Stimulated activated CD4-positive, alpha-beta T cell treated with anti-CD3 and anti-CD28 coated beads, TNF-alpha, amount 100 ng/mL, for 24 hours (primary cell): ENCODE measurements around the gene TBX6.
A peak's percentile ranks its signal among the peaks of the same experiment; 100 is the strongest.
"Not testable (repeated sequence)": the region's sequence is repeated elsewhere in the genome, so short reads cannot be mapped to it uniquely, and the experiment has no call there.

Source experiments
- DNase-seq, 3 experiments: peaks; one replicate each; pipeline ENCODE4 v3.0.0-alpha.2; 2020; ENCODE audit warnings: low read depth in 3 of 3

Gene TBX6, protein sequence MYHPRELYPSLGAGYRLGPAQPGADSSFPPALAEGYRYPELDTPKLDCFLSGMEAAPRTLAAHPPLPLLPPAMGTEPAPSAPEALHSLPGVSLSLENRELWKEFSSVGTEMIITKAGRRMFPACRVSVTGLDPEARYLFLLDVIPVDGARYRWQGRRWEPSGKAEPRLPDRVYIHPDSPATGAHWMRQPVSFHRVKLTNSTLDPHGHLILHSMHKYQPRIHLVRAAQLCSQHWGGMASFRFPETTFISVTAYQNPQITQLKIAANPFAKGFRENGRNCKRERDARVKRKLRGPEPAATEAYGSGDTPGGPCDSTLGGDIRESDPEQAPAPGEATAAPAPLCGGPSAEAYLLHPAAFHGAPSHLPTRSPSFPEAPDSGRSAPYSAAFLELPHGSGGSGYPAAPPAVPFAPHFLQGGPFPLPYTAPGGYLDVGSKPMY

DNA sequence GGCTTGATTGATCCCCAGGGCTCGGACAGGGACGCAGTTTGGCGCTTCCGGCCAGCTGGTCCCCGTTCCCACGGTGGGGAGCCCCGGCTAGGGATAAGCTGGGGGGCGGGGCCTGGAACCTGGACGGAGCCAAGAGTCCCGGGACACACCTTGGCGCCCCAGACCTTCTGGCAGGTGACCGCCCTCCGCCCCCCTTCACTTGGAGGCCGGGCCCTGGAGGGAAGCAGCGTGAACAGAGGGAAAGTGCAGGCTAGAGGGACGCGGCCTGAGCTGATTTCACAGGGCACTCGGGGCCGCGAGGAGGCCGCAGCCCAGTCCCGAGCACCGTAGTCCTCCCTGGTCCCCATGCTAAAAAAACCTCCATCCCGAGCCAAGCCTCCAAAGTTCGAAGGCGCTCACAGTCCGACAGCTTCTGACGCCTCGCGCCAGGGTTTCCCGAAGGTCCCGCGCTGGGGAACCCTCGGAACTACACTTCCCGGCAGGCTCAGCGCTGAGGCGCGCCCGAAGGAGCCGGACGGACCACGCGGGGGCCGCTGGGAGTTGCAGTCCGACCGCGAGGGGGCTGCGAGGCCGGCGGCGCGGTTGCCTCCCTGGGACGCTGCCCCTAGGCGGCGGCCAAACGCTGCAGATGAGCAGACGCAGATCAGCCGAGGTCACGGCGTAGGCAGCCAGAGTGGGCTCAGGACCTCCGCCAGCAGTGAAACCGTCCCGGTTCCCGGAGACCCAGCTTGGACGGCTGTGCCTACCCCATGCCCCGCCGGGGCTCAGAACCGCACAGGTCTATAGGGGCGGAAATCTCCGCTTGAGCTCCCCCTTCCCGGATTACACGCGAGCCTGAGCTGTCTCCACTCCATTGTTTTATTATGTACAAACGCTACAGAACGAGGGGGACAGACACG, at the start of gene TBX6:
Gene TBX6 (minus strand): TSS at position 451 of the 899 bp plus-strand sequence. CDS start 731 bp downstream, outside the sequence.
- peak; percentile 86 to 93 (median 90) for DNase-seq

DNA sequence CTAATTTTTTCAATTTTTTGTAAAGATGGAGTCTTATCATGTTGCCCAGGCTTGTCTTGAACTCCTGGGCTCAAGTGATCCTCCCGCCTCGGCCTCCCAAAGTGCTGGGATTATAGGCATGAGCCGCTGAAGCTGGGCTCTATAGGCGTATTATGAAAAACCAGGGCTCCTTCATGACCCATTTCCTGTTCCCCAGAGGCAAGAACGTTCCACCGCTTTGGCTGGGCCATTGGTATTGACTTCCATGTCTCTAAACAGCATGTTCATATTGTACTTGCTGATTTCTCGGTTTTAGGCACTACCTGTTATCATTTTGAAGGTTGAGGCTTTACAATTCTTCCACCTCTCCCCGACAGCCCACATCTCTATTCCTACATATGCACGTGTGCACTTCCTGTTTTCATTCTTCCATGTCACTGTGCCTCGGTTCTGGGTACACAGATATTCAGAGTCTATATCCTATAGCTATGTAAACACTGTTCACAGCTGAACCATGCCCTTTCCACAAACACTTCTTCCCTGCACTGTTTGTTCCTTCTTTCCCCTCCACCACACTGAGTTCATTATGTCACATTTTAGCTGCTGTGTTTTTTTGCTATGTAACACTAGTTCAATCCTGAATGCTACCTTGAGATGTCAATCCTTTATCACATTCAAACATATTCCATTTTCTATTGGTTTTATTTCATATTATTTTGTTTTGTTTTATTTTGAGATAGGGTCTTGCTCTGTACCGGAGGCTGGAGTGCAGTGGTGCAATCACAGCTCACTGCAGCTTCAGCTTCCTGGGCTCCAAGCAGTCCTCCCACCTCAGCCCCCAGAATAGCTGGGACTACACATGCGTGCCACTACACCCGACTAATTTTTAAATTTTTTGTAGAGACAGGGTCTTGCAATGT, 48.1 kb upstream of the TBX6 start:
- DNase-seq, result no peak

DNA sequence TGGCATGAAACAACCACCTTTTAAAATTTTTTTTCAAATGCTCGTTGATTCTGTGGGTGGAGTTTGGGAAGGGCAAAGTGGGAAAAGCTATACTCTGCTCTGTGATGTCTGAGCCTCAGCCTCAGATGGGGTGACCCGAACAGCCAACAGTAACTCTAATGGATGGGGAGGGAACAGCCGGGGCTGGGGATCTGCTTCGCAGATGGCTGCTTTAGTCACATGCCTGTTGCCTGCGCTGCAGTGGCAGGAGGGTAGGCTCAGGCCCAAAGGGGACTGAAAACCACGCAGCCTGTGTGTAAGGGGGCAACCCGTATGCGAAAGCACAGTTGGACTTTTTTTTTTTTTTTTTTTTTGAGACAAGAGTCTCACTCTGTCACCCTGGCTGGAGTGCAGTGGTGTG, 46.2 kb upstream of the TBX6 start:
- no peak for DNase-seq

DNA sequence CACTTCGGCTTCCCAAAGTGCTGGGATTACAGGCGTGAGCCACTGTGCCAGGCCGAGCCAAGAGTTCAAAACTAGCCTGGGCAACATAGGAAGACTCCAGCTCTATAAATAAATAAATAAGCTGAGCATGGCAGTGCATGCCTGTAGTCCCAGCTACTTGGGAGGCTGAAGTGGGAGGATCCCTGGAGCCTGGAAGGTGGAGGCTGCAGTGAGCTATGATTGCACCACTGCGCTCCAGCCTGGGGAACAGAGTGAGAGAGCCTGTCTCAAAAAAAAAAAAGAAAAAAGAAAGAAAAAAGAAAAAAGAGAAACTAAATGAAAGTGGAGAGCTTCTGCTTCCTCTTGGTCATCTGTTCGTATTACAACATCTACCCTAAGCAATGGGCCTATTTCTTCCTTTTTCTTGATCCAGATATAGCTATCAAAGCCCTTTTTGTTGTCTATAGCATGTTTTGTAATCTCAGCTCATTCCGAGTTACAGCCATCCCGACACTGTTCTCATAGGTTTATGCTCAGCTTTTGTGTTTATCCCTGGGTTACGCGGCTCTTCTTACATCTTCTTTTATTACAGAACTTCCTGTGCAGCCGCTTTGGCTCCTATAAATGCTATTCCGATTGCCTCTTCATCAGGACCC, 45.4 kb upstream of the TBX6 start:
- DNase-seq, result no peak

DNA sequence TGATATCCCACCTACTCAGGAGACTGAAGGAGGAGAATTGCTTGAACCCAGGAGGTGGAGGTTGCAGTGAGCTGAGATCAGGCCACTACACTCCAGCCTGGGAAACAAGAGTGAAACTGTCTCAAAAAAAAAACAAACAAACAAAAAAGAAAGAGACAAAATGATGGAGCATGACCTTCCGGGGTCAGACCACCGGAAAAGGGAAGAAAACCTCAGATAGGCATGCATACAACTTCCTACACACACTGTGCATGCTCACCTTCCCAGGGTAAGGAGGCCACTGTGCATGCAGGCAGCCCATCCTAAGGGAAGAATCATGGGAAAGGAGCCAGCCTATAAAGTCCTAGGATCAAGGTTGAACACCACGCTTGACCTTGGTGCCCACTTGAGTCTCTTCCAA, 40.9 kb upstream of the TBX6 start:
- DNase-seq, result no peak

DNA sequence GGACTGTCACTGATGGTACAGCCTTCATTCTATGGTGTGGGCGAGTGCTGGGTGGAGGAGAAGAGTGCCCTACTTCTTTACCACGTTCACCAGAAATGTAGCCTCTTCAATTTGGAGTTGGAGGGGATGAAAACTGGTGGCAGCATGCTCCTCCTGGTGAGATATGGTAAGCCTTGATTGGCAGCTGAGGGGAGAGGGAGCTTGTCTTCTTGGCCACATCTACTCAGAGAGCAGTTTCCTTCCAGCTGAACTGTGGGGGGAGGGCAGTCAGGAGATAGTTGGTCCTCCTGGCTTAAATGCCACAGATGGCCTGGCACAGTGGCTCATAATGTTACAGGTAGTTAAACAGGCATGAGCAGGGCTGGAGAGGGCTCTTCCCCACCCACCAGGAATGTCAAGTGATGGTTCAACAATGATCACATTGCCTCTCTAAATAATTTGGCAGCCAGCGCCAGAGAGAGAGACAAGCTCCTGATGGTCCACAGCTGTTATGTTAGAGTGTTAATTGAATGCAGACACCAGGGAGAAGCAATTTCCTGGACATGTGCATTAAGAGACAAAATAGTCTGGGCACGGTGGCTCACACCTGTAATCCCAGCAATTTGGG, 40.2 kb upstream of the TBX6 start:
- DNase-seq, result no peak

DNA sequence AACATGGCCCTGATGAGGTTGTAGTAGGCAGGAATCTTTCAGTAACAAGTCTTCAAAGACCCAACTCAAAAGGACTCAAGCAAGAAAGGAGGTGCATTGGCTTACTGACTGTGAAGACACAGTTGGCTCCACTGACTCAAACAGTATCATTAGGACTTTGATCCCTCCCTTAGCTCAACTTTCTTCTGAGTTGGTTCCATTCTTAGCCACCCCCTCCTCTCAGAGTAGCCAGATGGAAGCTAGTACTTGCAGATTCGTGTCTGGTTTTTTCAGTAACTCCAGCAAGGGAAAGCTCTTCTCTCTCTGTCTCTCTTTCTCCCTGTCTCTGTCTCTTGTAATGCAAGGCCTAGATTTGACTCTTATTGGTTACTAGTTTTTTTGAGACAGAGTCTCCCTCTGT, 36.3 kb upstream of the TBX6 start:
- no peak for DNase-seq

DNA sequence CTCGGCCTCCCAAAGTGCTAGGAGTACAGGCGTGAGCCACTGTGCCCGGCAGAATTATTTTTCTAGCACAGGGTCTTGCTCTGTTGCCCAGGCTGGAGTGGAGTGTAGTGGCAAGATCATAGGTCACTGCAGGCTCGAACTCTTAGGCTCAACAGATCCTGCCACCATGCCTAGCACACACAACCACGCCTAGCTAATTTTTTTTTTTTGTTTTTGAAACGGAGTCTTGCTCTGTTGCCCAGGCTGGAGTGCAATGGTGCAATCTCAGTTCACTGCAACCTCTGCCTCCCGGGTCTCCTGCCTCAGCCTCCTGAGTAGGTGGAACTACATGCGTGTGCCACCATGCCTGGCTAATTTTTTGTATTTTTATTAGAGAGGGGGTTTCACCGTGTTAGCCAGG, 34.0 kb upstream of the TBX6 start:
- DNase-seq, result not testable (repeated sequence)

DNA sequence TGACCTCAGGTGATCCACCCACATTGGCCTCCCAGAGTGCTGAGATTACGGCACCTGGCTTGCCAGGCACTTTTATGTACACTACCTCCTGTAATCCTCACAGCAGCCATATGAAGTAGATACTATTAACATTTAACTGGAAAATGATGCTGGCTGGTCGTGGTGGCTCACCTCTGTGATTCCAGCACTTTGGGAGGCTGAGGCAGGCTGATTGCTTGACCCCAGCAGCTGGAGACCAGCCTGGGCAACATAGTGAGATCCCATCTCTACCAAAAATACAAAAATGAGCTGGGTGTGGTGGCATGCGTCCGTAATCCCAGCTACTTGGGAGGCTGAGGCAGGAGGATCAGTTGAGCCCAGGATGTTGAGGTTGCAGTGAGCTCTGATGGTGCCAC, 33.3 kb upstream of the TBX6 start:
- no peak for DNase-seq

DNA sequence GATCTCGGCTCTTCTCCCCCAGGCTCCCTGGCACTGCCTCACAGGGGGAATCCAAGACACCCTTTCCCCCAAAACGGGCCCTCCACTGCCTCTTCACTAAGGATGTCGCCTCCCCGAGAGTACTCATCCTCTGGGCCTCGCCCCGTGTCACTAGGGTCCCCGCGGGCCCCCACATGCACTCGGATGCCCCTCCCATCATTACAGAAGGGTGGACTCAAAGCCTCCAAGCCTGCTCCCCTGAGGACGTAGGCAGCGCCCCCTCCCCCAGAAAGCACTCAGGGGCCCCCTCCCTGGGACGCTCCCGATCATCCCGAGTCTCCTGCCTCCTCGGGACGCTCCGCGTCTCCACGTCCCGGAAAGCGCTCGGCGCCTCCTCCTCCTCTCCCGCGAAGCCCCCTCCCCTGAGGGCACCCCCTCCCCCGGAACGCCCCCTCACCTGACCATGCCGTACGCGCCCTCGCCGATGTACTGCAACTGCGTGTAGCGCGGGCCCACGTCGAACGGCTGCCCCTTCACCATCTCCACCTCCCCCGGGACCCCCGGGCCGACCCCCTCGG, 31.0 kb upstream of the TBX6 start:
- DNase-seq, result no peak

DNA sequence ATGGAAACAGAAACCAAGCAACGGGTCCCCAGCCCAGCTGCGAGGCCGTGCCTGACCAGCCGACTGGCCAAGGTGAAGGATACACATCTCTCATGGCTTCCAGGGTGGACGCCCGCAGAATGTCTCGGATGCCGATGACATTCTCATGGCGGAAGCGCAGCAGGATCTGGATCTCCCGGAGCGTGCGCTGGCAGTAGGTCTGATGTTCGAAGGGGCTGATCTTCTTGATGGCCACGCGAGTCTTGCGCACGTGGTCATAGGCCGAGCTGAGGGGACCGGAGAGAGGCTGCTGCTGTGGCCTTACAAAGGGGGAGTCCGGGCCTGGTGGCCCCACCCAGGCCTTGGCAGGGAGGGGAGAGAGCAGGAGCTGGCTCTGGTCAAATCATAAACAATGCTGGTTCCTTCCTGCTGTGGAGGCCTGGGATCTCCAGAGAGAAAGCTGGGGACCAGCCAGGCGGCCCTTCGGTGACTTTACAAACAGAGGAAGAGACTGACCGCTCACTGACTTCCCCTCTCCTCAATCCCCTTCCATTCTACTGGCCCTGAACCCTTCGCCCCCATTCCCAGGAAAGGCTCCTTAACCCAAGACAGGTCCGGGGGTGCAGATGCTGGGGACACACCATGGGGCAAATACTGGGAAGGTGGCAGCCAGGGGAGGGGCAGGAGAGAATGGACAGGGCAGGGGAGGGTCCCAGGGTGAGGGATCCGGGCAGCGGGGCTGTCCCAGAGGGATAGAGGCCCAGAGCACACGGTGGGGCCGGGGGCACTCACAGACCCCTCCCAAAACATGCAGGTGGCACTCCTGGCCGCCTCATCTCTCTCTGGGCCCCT, 30.2 kb upstream of the TBX6 start:
- DNase-seq, result no peak

DNA sequence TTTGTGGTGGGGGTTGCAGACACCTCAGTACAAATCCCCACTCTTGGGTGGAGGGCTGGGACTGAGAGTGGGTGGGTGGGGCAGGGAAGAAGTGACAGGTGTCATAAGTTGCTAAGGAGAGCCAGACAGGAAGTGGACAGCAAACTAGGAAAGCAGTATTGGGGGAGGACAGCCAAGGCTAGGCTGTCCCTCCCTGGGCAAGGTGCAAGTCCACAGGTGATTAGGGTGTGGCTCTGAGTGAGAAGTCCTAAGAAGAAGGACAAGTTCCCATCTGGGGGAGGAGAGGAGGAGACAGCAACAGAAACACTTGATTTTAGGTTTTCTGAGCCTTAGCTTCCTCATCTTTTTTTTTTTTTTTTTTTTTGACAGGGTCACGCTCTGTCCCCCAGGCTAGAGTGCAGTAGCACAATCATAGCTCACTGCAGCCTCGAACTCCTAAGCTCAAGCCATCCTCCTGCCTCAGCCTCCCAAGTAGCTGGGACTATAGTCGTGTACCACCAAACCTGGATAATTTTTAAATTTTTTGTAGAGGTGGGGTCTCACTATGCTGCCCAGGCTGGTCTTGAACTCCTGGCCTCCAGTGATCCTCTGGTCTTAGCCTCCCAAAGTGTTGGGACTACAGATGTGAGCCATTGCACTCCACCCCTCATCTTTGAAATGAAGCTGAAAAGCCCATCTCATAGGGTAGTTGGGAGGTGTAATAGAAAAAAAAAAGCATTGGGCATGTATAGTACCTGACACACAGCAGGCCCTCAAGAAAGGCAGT, 28.8 kb upstream of the TBX6 start:
- no peak for DNase-seq

DNA sequence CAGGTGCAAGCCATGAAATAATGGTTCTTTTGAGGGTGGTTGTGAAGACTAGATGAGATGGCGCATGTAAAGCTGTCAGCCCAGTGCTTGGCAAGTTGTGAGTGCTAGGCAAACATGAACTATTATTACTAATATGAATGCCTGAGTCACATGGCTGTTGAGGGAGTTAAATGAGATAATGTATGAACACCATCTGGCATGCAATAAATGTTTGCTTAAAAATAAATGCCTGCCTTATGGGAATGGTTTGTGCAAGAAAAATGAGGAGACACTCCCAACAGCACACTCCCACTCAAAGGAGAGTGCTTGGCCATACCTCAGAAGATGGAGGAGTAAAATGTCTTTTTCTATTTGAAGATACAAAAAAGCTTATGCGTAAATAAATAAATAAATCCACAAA, 27.7 kb upstream of the TBX6 start:
- DNase-seq, result no peak

DNA sequence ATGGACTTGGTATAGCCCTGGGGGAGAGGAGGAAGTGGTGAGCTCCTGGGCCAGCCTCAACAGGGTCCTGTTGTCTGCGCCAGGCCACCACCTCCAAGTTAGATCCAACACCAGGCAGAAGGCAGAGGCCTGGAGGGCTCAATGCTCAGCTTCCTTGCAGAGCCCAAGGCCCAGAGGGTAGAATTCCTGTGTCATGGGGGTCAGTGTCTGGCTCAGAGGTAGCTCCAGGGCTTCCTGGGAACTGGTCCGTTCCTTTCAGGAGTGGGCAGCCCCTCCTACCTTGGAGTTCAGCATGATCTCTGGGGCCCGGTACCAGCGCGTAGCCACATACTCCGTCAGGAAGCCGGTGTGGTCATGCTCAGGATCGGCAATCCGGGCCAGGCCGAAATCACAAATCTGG, 26.0 kb upstream of the TBX6 start:
- no peak for DNase-seq

DNA sequence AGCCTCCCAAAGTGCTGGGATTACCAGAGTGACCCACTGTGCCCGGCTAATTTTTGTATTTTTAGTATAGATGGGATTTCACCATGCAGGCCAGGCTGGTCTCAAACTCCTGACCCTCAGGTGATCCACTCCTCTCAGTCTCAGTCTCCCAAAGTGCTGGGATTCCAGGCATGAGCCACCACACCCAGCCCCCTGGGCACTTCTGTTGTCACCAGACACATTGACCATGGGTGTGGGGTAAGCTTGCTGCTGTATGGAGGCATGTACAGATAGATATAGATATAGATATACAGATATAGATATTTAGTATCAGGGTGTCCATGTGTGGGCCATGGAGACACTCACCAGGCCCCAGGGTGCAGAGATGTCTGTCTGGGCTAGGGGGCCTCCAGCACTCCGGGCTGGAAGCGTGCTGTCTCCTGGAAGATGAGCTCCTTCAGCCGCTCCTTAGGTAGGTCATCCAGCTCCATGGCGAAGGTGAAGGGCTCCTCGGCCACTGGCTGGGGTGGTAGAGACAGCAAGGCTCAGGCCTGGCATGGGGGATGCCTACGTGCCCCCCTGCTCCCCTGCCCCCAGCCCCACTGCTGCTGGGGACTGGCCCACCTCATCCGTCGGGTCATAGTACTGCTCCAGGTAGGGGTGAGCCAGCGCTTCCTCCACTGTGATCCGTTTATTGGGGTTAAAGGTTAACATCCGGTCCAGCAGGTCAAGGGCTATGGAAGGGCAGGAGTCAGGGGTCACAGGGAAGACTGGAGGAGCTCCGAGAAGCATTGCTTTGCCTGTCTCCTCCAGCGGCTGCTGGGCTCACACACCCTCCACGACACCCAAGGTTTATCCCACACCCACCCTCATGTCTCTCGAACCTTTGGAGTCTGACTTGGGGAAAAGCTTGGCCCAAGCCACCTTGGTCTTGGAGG, 24.8 kb upstream of the TBX6 start:
- DNase-seq, result no peak

DNA sequence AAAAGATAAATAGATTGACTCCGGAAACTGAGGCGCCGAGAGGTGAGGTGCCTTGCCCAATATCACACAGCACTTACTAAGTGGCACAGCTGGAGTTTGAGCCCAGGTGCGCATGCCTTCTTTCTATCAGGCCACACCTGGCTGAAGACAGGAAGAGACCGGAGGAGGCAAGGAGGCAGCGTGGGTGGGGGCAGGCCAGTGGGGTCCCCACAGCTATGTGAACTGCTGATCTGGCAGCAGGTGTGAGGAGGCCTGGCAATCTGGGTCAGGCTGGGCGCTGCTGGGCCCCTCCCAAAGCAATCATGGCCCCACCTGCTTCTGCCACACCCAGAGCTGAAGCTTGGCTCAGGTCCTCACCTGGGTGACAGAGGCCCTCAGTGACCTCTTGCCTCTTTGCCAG, 23.5 kb upstream of the TBX6 start:
- DNase-seq, result no peak

DNA sequence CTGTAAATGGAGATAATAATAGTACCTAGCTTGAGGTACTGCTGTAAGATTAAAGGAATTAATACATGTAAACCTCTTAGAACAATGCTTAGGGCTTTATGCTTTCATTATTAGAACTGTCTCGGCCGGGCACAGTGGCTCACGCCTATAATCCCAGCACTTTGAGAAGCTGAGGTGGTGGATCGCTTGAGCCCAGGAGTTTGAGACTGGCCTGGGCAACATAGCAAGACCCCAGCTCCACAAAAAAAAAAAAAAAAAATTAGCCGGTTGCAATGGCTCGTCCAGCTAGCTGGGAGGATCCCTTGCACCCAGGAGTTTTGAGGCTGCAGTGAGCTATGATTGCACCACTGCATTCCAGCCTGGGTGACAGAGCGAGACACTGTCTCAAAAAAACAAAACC, 23.1 kb upstream of the TBX6 start:
- not testable (repeated sequence) for DNase-seq

DNA sequence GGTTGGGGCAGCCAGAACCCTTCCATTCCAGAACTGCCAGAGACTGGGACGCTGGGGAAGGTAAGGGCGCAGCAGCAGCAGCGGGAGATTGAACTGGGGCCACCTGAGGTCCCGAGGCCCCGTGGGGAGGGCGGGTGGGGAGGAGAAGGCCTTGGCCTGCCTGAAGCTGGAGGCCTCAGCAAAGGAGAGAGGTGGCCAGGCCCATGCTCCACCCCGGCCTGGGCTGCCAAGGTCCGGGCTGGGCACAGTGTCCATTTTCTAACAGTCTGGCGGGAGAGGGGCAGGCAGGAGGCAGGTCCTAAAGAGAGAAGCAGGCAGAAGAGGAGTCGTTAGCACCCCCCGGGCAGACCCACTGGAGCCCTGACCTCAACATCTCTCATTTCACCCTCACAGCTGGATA, 22.7 kb upstream of the TBX6 start:
- no peak for DNase-seq
